GM10266 (cell line): ENCODE measurements around the gene ZBP1.

Source experiments
- DNase-seq: peaks from one replicate; pipeline ENCODE4 v3.0.0; 2012; ENCODE audit errors: extremely low spot score
- TF ChIP-seq, protein P1 (sequence below): IDR thresholded peaks from 2 replicates; pipeline ENCODE4 v1.5.1; 2012; ENCODE audit warnings: mild to moderate bottlenecking, low read depth; ENCODE audit not compliant: control insufficient read depth, insufficient read depth; ENCODE audit errors: missing control alignments

Gene ZBP1

DNA sequence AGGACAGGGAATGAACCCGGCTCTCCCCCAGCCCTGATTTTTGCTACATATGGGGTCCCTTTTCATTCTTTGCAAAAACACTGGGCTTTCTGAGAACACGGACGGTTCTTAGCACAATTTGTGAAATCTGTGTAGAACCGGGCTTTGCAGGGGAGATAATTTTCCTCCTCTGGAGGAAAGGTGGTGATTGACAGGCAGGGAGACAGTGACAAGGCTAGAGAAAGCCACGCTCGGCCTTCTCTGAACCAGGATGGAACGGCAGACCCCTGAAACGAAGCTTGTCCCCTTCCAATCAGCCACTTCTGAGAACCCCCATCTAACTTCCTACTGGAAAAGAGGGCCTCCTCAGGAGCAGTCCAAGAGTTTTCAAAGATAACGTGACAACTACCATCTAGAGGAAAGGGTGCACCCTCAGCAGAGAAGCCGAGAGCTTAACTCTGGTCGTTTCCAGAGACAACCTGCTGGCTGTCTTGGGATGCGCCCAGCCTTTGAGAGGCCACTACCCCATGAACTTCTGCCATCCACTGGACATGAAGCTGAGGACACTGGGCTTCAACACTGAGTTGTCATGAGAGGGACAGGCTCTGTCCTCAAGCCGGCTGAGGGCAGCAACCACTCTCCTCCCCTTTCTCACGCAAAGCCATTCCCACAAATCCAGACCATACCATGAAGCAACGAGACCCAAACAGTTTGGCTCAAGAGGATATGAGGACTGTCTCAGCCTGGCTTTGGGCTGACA is 28.8 kb upstream of the ZBP1 start:
- TF ChIP-seq, protein P1, sequence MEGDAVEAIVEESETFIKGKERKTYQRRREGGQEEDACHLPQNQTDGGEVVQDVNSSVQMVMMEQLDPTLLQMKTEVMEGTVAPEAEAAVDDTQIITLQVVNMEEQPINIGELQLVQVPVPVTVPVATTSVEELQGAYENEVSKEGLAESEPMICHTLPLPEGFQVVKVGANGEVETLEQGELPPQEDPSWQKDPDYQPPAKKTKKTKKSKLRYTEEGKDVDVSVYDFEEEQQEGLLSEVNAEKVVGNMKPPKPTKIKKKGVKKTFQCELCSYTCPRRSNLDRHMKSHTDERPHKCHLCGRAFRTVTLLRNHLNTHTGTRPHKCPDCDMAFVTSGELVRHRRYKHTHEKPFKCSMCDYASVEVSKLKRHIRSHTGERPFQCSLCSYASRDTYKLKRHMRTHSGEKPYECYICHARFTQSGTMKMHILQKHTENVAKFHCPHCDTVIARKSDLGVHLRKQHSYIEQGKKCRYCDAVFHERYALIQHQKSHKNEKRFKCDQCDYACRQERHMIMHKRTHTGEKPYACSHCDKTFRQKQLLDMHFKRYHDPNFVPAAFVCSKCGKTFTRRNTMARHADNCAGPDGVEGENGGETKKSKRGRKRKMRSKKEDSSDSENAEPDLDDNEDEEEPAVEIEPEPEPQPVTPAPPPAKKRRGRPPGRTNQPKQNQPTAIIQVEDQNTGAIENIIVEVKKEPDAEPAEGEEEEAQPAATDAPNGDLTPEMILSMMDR: no peak
- DNase-seq: no peak

GRCh38 chr20:57647933-57648785 is 27.9 kb upstream of the ZBP1 start:
- no peak for DNase-seq
- TF ChIP-seq, protein P1: no peak

- TF ChIP-seq, protein P1: no peak
- no peak for DNase-seq
Observed at GRCh38 chr20:57647006-57647932, 27.0 kb upstream of the ZBP1 start.

DNA sequence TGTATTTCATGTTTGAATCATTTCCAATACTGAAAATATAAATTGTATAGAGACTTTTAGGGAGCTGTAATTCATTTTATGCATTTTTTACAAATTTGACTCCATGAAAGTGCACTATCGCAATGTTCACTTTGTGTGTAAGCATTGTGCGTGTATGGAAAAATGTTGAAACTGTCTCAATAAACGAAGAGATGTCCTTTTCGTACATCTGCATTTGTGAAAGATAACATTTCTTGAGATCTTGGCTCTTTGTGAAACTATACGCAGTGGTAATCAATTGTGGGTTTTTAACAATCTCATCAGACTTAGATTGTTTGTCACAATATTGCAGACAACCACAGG is 18.6 kb upstream of the ZBP1 start:
- TF ChIP-seq, protein P1: no peak
- DNase-seq: no peak

GRCh38 chr20:57638173-57638894 is 18.1 kb upstream of the ZBP1 start:
- no peak for DNase-seq
- TF ChIP-seq, protein P1: no peak

- TF ChIP-seq, protein P1: no peak
- DNase-seq: no peak
Observed at GRCh38 chr20:57633945-57634491, 13.8 kb upstream of the ZBP1 start.
